GM13976 (cell line): ENCODE results near the gene ARMH1.

ENCODE experiments used
- DNase-seq: peaks from one replicate; pipeline ENCODE4 v3.0.0; 2012; ENCODE audit warnings: low spot score
- in situ Hi-C: fragments of 300-500 bp; cut with MboI; formaldehyde crosslinking; loops from one replicate; pipeline ENCODE4 v1.12.0; 2022; ENCODE audit warnings: low sequenced_read_pairs, mixed read lengths, inconsistent platforms; ENCODE audit not compliant: unreplicated experiment
- TF ChIP-seq, protein P1 (sequence below): IDR thresholded peaks from 2 replicates; pipeline ENCODE4 v1.5.1; 2012; ENCODE audit warnings: borderline replicate concordance, mild to moderate bottlenecking; ENCODE audit not compliant: insufficient read depth; ENCODE audit errors: extremely low read depth, missing control alignments, control extremely low read depth

ARMH1 gene

DNA sequence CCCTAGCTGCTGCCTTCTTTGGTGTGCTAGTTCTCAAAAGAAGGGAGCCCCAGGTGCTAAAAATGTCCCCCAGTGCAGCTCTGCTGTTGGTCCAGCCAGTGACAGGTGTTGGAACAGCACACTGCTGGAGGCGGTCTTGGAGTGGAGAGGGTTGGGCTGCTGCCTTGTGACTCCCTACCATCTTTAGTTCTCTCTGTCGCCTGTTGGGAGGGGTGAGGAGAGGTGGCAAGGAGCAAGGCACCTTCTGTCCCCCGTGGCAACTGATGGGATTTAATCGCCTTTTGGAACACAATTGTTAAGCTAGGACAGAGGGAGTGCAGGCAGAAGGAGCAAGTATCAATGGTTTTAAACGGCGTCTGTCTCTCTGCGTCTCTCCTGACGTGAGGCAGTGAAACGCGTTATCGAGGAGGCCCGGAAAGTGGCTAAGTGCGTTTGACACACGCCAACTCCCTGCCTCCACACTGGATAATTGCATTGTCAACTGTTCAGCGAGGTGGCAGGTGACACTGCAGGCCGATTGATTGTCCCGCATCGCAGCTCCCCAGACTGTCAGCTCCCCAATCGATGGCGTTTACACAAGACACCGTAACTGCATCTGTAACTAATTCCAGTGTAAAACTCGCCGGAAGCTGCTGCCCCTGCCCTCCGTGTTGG, 34.2 kb upstream of the ARMH1 start:
- DNase-seq, result no peak
- TF ChIP-seq, protein P1, sequence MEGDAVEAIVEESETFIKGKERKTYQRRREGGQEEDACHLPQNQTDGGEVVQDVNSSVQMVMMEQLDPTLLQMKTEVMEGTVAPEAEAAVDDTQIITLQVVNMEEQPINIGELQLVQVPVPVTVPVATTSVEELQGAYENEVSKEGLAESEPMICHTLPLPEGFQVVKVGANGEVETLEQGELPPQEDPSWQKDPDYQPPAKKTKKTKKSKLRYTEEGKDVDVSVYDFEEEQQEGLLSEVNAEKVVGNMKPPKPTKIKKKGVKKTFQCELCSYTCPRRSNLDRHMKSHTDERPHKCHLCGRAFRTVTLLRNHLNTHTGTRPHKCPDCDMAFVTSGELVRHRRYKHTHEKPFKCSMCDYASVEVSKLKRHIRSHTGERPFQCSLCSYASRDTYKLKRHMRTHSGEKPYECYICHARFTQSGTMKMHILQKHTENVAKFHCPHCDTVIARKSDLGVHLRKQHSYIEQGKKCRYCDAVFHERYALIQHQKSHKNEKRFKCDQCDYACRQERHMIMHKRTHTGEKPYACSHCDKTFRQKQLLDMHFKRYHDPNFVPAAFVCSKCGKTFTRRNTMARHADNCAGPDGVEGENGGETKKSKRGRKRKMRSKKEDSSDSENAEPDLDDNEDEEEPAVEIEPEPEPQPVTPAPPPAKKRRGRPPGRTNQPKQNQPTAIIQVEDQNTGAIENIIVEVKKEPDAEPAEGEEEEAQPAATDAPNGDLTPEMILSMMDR, result no peak
- in situ Hi-C loops, result no loop called here

DNA sequence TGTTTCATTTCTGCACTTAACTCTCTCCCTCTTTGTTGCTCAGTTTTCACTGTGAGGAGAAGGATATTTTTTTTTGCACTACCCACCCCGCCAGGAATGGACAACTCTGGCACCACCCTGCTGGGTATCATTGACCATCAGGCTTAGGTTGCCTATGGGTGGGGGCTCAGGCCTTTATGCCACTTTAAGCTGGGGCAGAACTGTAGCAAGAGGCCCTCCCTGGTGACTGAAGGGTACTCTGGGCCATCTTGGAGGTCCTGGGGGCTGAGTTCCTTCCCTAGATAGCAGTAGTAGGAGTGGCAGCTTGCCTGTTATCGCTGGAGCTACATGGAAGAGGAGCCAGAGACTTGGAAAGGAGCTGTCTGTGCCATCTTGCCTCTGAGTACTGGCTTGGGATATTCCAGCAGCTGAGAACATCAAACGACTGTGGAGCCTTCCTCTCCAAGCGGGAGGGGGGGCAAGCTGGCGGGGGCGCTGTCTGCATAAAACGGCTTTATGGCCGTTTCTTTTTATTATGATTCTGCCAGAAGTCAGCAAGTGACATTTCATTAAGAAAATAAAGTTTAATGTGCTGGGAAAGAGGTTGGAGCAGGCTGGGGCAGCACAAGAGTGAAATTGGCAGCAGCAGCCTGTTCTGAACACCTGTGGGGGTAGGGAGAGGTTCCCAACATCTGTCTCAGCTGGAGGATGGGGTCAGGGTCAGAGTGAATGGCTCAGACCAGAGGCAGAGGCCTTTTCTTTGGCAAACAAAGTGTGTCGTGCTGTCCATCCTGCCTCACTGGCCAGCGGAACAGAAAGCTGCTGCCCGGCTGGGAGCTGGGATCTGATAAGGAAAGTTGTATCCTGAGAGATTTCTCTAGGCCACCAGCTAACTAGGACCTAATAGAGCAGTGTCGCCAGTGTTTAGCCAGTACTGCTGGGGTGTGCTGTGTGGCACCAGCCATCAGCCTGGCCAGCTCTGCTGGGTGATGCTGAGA, 33.1 kb upstream of the ARMH1 start:
- in situ Hi-C loops, result no loop called here
- TF ChIP-seq, protein P1, result no peak
- no peak for DNase-seq

DNA sequence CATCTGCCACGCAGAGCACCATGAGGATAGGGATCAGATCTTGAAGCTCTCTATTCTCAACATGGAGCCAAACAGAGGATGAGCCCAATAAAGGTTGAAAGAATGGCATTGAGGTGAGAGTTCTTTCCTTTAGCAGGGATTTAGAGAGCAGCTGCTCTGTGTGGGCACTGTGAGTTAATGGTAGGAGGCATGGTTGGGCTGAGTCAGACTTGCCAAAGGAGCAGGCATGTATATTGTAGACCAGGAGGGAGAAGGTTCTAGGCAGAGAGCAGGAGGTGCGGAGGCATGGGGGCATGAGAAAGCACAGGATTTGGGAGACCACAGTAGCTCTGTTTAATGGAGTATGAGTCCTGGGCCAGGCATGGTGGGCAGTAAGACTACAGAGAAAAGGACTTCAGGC, 32.3 kb upstream of the ARMH1 start:
- TF ChIP-seq, protein P1, result no peak
- DNase-seq, result no peak
- in situ Hi-C loops, result no loop called here

DNA sequence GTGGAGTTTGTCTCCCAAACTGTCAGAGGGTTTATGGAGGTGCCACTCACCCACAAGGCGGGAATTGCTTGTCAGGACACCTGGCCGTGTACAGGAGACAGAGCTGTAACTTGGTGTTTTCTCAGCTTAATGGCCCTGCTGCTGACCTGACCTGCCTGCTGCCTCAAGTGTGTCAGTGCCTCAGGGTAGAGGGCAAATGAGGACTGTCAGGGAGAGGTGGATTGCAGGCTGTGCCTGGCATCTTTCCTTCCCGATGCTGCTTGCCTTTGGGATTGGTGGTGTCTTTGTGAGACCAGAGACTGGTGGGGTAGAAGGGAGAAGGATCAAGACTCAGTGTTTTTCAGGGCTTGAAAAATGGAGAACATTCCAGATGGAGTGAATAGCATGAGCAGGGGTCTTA, 31.6 kb upstream of the ARMH1 start:
- TF ChIP-seq, protein P1, result no peak
- DNase-seq, result no peak
- in situ Hi-C loops, result no loop called here

DNA sequence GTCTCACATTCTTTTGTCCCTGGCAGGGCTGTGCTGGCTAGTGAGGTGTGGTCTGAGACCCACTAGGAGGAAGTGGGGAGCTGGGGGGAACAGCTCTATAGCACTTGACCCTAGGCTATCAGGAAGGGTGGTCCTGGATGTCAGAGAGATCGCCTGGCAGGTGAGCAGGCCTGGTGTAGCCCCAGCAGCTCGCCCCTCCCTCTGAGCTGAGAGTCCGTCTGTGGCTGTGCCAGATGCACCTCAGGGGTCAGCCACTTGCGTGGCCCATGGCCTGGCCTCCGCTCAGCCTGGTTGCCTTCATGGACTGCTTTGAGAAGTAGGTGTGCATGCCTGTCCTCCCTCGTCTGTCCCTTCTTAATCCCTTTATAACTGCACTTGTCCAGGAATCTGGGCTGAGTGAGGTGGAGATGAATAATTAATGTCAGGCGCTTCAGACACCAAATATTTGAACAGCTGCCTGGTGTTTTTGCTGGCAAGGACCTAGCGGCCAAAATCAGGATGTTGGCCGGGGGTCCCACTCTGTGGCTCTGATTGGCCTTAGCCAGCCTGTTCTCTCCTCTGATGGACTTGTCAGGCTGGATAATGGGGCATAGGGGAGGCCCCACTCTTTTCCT, 30.7 kb upstream of the ARMH1 start:
- no peak for DNase-seq
- in situ Hi-C loops, result no loop called here
- TF ChIP-seq, protein P1, result no peak

DNA sequence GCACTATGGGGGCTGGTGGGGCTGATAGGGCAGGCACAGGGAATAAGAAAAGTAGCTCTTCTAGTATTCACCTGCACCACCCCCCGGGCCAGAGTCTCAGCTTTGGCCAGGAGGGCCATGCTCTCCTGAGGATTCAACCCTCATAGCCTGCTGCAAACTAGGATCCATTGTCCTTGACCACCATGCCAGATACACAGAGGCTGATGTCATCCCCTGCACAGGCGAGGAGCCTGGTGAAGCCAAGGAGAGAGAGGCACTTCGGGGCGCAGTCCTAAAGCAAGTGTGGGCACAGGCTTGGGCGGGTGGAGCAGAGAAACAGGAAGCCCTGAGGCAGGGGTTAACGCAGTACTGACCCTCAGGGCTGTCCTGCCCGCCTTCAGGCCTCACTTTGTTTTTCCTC, 29.7 kb upstream of the ARMH1 start:
- TF ChIP-seq, protein P1, result no peak
- no peak for DNase-seq
- in situ Hi-C loops, result no loop called here
